ENCODE measurements around the gene PTCH2.
"Not testable (repeated sequence)": the region's sequence is repeated elsewhere in the genome, so short reads cannot be mapped to it uniquely, and the experiment has no call there.

The PTCH2 gene

GRCh38 chr1:44801491-44802305 lies 41.4 kb downstream of the PTCH2 start:
- no peak for DNase-seq

- peak; percentile 95 to 98 for DNase-seq
Measured at GRCh38 chr1:44799770-44800584, 43.1 kb downstream of the PTCH2 start, which contains the start of gene PLK3. Gene PLK3, plus strand, starts transcription at chr1:44800377. Its CDS starts 87 bp downstream, at chr1:44800464.

GRCh38 chr1:44798481-44799365 lies 44.3 kb downstream of the PTCH2 start:
- no peak for DNase-seq

GRCh38 chr1:44797886-44798285 lies 45.2 kb downstream of the PTCH2 start:
- not testable (repeated sequence) for DNase-seq

GRCh38 chr1:44792736-44793502 lies 50.1 kb downstream of the PTCH2 start:
- DNase-seq: no peak

GRCh38 chr1:44790968-44791801 lies 51.9 kb downstream of the PTCH2 start:
- DNase-seq: no peak

- DNase-seq: no peak
Measured at GRCh38 chr1:44788120-44788860, 54.8 kb downstream of the PTCH2 start, which contains the start of gene BEST4. Gene BEST4, minus strand, starts transcription at chr1:44788170. Its CDS starts 465 bp downstream, at chr1:44787705.

GRCh38 chr1:44787506-44787905 lies 55.5 kb downstream of the PTCH2 start:
- DNase-seq: no peak

- no peak for DNase-seq
Measured at GRCh38 chr1:44786841-44787426, 56.1 kb downstream of the PTCH2 start.

- no peak for DNase-seq
Measured at GRCh38 chr1:44786138-44786840, 56.8 kb downstream of the PTCH2 start.

- no peak for DNase-seq
Measured at GRCh38 chr1:44785501-44786137, 57.4 kb downstream of the PTCH2 start.

- peak in 1 of 2 experiments; percentile 18 for DNase-seq
Measured at GRCh38 chr1:44785029-44785380, 58.0 kb downstream of the PTCH2 start.

- no peak for DNase-seq
Measured at GRCh38 chr1:44784094-44785028, 58.7 kb downstream of the PTCH2 start.

GRCh38 chr1:44783697-44784093 lies 59.4 kb downstream of the PTCH2 start:
- peak in 1 of 2 experiments; percentile 18 for DNase-seq

- no peak for DNase-seq
Measured at GRCh38 chr1:44780583-44781121, 62.4 kb downstream of the PTCH2 start.

- DNase-seq: no peak
Measured at GRCh38 chr1:44778705-44779576, 64.1 kb downstream of the PTCH2 start.
